Measurements from ENCODE around the gene RBP5.

DNA sequence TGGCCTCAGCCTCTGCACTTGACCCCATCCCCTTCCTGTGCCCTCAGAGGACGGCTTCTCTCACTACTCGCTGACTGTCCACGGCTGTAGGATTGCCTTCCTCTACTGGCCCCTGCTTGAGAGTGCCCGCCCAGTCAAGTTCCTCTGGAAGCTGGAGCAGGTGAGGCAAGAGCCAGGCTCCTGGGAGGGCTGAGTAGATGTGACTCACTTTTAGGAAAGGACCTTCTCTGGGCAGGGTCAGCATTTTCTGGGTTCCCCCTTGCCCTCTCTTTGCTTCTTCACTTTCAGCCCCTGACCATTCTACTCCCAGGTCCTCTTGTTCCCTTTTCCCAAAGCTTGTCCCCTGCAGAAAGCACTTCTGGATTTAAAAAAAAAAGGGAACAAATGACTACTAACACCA lies 9.2 kb upstream of the RBP5 start:
- TF ChIP-seq, protein P1, sequence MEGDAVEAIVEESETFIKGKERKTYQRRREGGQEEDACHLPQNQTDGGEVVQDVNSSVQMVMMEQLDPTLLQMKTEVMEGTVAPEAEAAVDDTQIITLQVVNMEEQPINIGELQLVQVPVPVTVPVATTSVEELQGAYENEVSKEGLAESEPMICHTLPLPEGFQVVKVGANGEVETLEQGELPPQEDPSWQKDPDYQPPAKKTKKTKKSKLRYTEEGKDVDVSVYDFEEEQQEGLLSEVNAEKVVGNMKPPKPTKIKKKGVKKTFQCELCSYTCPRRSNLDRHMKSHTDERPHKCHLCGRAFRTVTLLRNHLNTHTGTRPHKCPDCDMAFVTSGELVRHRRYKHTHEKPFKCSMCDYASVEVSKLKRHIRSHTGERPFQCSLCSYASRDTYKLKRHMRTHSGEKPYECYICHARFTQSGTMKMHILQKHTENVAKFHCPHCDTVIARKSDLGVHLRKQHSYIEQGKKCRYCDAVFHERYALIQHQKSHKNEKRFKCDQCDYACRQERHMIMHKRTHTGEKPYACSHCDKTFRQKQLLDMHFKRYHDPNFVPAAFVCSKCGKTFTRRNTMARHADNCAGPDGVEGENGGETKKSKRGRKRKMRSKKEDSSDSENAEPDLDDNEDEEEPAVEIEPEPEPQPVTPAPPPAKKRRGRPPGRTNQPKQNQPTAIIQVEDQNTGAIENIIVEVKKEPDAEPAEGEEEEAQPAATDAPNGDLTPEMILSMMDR (IDR thresholded peaks at IDR 0.05; ENCODE audit: low read depth, low read length): no peak
- TF ChIP-seq POLR2A (IDR thresholded peaks at IDR 0.05; ENCODE audit: extremely low read depth, insufficient read length): no peak
